GM19468 (cell line): ENCODE results near the gene PRSS57.

Source experiments
- ATAC-seq: cut with Tn5 transposase; IDR thresholded peaks from one replicate; pipeline ENCODE4 v1.9.1; 2021; ENCODE audit warnings: mild to moderate bottlenecking, moderate library complexity, moderate number of reproducible peaks; ENCODE audit not compliant: unreplicated experiment; ENCODE audit errors: extremely low read depth

Gene PRSS57

DNA sequence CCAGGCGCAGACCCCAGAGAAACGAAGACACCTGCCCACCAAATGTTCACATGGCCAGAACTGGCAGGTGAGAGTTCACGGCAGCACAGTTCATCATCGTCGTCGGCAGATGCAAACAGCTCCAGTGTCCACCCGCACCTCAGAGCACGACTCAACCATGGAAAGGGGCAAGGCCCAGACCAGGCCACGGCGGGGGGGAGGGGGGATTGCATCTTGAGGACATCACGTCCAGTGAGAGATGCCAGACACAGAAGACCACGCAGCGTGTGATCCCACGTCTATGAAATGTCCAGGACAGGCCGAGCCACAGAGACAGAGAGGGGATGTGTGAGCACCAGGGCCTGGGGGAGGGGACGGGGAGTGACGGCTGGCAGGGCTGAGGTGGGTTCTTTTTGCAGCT, 39.6 kb downstream of the PRSS57 start:
- no peak for ATAC-seq

DNA sequence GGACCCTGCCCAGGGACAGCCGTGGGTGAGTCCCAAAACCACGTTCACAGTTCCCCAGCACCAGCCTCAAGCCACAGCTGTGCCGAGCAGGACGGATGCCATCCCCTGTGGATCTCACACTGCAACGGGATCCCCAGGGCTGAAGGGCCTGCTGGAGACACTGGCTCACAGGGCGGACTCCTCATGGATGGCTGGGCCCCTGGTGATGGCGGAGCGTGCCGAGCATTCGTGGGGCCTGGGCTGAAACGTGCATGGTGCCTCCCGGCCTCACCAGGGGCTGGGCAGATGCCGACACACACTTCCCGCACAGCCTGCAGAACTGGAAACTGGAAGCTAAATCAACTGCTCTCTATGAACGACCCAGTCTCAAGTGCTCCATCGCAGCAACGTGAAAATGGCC, 41.8 kb downstream of the PRSS57 start:
- ATAC-seq = no peak

DNA sequence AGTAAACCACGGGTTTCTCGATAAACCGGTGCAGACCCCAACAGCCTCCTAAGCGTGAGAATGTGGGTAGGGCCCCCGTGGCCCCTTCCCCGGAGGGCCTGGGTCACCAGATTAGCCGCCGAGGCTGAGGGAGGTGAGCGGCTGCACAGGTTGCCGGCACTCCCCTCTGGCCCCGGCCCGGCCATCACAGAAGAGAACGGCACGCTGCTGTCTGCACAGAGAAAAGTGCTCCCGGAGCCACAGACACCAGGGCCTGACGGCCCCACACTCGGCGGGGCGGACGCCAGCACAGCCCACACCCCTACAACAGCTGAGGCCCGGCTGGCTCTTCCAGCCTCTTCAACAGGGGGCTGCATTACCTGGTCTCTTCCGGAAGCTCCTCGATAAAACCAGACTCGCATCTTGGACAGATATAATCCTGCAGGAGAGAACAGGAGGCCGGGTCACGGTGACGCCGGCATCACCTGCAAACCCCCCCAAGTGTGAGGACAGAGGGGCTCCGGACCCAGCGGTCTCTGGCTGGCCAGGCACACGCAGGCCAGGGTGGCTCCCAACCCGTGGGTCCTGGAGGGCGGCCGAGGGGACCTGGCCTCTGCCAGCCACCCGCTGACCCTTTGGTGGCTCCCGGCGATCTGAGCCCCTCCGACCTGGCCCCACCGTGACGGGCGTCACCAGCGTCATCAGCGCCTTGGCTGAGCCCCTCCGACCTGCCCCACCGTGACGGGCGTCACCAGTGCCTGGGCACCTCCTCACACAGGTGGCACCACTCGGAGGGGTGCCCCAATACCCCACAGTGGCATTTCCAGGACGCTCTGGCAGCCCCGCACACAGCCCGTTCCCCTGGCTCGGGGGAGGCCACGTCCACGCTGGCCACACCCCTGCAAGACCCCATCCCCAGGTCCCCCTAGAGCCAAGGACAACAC, 42.5 kb downstream of the PRSS57 start:
- no peak for ATAC-seq

DNA sequence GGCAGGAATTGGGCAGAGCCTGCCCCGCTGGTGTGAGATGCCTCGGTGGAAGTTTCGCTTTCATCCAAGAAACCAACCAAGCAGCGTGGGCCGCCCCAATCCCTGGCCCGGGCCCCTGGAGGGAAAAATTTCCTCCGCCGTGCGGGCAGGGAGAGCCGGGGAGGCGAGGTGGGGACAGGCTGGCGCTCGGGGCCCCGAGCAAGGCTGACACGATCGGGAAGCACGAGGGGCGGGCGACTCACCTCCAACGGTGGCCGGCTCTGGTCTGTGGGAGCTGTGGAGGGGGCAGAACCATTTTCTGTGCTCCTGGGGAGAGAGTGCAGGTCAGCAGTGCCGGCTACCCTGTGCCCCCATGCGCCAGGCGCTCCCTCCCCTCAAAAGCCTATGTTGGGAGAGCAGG, 43.3 kb downstream of the PRSS57 start:
- no peak for ATAC-seq

DNA sequence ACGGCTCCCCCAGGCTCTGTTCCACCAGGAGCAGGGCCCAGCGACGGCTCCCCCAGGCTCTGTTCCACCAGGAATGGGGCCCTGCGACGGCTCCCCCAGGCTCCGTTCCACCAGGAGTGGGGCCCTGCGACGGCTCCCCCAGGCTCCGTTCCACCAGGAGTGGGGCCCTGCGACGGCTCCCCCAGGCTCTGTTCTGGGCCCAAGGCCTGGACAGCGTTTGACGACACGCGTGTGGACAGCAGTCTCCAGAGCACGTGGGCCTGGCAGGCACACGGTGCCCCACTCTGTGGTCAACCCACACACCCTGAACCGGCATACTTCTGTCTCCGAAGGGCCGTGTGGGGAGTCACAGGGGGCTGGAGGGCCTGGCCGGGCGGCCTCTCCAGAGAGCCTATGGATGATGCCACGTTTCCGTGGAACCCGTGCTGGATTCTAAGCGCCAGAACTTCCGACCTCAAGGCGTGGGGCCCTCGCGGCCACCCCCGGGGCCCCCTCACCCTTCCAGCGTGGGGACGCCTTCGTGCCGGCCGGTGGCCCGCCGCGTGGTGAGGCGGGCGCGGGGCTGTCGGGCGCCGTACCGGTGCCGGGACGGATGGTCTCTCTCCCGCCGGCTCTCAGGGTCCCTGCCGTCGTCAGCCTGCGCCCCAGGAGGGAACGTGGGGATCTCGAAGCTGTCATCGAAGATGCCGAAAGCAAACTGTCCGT, 44.0 kb downstream of the PRSS57 start:
- ATAC-seq = no peak

DNA sequence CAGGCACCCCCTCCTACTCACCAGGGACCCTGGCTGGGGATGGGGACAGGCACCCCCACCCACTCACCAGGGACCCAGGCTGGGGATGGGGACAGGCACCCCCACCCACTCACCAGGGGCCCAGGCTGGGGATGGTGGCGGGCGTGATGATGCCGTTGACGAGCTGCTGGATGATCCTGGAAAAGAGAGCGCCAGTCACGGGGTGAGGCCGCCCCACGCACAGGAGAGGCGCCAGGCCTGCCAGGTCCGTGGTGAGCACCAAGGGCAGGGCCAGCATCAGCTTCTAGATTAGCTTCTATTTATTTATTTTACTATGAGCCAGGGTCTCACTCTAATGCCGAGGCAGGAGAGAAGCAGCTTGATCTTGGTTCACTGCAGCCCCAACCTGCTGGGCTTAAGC, 45.1 kb downstream of the PRSS57 start:
- no peak for ATAC-seq

DNA sequence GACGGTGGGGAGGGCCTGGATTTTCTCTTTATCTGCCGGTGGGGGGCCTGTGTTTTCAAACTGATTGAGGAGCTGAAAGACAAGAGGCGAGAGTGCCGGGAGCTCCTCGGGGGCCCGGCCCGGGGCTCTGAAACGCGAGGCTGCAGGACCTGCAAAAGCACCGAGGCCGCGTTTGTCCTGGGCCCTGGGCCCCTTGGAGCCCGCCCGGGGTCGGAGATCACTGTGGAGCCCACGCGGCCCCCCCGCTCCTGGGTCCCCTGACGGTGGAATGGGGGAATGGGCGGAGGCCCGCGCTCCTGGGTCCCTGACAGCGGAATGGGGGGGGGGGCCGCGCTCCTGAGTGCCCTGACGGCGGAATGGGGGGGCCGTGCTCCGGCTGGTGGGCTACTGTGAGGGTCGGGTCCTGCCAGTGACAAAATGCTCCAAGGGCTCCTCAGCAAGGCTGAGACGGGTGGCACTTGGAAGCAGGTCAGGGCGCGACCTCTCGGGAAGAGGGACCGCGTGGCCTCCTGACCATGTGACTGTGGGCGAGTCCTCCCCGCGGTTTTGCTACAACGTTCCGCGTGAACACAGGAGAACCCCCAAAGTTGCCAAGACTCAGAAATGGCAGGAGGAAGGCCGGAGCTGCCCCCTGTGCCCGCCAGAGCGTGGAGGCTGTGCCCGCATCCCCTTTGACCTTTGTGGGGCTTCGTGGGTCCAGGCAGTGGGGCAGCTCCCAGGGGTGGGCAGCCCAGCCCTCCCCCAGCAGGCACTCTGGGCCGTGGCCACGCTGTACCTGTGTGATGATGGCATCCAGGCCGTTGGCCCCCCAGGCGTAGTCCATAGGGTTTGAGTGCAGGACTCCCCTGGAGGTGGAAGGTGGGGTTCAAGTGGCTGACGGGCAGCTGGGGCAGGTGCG, 46.1 kb downstream of the PRSS57 start:
- ATAC-seq = no peak

DNA sequence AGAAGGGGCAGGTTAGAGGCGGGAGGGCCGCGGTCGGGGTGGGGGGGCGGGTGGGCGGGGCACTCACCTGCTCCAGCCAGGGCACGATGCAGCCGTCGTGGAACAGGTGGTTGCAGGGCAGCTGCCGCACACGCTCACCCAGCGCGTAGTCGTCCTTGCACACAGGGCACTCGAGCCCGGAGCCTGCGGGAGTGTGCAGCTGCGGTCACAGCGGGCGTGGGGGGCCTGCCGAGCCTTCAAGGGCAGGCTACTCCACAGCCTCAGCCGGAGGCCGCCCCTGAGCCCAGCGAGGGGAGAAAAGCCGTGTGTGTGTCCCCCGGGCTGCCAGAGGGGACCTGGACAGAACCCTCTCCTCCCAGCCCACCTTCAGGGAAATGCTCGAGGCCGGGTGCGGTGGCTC, 46.9 kb downstream of the PRSS57 start:
- no peak for ATAC-seq

DNA sequence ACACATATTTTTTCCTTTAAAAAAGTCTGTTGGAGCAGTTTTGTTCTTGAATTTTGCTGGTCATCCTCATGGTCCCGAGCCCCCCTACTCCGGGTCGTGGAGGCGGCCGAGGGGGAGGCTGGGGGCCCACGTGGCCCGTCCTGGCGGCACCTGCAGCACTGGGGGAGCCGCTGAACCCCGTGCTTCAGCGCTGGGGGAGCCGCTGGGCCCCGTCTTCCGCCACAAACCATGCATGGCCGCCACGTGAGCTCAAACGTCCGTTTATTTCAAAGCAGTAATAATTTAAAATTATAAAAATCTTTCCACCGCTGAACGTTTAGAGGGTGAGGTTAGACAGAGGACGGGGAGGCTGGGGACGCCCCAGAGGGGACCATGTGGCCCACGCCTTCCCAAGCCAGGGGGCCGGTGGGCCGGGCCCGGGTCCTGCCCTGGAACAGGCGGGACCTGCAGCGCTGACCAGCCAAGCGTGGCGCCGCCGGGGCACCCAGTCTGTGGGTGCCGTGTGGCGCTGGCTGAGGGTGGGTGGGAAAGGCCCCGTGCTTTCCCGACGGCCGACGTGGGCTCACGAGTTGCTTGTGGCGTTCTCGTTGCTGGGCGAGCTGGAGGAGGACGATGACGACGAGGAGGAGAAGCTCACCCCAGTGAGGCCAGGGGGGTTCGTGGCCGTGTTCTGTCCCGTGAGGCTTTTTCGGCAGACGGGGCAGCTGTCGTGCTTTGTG, 47.5 kb downstream of the PRSS57 start:
- no peak for ATAC-seq

DNA sequence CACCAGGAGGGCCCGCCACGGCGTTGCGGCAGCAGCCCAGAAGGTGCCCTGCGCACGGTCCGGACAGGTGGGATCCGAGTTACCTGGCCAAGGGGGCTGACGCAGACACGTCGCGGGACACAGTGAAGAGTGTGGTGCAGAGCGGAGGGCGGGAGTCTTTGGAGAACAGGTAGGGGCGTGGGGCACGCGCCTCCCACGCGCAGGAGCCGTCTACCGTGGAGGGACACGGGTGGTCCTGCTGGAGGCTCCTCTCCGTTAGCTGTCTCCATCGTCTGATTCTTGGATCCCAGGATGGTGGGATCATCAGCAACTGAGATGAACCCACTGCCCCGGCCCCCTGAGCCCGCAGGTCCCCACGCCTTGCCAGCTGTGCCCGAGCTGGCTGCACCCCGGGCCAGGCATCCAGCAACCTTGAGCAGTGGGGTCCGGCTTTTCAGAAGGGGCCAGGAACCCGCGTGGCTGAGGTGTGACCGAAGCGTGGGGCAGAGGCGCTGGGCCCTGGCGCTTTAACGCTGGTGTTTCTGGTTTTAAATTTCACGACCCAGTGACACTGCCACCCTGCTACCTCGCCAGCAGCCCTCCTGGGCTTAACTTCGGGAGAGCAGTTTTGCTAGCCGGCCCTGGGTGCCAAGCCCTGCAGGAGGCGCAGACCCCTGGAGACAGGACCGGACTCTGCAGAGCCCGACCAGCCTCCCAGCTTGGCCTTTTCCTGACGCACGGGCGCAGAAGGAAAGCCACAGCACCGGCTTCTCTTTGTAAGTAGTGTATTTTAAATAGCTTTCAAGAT, 48.3 kb downstream of the PRSS57 start:
- ATAC-seq = no peak

DNA sequence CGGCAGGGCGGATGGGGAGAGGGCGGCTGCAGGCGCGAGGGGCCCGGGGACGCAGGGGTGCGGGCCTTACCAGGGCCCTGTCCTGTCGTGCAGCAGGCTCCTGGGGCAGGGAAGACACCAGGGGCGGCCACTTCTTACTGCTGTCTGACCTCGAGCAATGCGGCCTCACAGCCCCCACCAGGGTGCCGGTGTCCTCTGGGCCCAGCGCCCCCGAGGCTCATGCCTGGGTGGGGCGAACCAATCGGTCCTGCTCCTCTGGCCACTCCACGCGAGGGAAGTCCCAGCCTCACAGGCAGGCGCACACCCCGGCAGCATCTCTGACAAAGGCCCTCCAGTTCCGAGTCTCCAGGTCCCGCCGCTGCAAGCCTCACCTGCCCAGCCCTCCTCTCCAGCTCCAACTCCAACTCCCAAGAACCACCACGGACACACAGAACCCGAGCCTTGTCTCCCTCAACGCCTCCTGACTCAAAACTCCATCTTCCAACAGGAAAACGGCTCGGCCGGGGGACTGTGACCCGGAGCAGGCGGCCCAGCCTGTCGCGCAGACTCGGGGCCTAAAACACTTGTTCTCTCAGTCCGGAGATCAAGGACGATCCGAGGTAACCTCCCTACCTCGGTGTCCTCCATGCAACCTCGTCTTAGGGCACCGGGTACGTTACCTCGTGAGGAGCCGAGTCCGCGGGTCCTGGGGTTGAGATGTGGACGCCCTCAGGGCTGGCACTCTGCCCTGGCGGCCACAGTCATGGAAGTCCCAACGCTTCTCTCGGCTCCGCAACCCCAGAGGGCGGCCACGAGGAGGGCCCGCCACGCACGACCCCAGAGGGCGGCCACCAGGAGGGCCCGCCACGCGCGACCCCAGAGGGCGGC, 49.1 kb downstream of the PRSS57 start:
- ATAC-seq = no peak

DNA sequence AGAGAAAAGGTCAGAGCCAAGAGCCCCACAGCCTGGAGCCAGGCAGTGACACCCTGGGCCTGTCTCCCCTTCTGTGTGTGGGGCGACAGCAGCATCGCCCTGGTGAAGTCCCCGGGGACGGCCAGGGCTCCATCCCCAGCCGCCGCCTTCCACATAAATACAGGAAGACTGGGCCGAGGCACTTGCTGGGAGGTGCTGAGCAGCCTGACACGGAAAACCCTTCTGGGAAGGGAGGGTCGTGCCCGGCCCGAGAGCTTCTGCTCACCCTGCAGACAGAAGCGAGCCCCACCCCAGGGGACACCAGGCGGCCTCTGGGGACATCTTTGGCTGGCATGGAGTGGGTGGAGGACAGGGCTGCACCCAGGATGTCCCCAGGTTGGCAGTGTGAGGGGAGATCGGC, 50.5 kb downstream of the PRSS57 start:
- ATAC-seq = no peak

DNA sequence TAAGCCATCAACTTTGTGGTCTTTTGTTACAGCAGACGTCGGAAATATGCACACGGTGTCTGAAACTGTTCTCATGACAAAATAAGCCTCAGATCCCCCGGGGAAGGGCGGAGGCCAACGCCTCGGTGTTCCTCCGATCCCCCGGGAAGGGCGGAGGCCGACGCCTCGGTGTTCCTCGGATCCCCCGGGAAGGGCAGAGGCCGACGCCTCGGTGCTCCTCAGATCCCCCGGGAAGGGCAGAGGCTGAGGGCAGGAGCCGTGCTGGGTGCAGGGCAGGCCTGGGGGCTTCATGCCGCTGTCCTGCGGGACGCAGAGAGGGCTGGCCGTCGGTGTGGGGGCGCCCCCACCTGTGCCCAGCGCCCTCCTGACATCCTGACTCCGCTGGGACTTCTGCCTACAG, 50.9 kb downstream of the PRSS57 start:
- ATAC-seq = no peak

DNA sequence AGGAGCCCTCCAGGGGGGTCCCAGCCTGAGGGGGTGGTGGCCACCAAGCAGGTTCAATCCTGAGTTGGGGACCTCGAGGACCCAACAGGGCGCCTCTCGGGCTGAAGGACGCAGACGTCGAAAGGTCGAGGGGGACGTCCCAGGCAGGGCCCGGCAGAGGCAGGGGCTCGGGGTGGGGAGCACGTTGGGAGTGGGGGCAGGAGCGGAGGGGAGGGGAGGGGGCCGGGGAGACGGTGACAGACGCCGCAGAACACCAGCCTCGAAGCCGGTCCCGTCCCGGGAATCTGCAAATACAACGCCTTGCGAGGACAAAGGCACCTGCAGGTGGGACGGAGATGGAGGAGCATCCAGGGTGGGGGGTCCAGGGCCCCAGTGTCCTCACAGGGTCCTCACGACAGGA, 51.5 kb downstream of the PRSS57 start:
- no peak for ATAC-seq

DNA sequence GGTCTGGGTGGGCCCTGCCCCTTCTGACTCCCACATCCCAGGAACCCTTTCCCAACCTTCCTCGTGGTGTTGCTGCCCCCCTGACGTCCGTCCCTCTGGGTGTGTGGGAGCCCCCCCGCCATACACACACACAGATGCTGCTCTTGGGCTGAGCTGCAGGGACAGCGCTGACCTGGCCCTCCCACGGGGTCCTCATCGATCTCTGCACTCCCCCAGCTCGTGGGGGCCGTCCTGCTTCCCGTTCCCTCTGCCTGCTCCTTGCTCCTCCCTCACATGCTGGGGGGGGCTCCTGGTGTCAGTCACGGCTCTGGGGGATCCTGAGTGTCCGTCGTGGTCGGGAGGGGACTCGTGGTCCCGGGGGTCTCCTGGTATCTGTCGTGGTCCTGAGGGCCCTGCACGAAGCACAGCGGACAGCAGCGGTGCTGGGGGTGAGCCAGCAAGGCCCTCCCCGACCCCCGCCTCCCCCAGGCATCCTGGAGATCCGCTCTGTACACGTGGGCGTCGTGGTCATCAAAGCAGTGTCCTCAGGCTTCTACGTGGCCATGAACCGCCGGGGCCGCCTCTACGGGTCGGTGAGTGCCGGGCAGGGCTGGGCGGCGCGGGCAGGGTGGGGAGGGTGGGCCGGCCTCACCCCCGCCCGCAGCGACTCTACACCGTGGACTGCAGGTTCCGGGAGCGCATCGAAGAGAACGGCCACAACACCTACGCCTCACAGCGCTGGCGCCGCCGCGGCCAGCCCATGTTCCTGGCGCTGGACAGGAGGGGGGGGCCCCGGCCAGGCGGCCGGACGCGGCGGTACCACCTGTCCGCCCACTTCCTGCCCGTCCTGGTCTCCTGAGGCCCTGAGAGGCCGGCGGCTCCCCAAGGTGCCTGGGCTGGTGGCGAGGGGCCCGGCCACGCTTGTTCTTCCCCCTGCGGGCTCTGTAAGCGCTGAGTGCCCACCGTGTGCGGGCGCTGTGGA, 52.2 kb downstream of the PRSS57 start:
- no peak for ATAC-seq

DNA sequence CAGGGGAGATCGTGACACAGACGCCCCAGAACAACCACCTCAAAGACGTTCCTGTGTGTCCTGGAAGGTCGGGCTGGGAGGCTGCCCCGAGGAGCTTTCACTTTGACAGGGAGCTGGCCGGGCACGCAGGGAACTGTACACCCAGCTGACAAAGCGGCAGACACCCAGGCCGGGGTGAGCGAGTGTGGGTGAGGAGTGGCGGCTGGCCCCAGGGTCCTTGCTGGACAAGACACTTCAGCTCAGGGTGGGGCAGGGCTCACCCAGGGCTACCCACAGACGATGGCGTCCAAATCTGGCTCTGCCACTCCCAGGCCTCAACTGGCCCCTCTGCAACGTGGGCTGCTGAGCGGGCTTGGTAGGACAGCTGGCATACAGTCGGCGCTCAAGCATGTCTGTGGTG, 53.5 kb downstream of the PRSS57 start:
- ATAC-seq = no peak

DNA sequence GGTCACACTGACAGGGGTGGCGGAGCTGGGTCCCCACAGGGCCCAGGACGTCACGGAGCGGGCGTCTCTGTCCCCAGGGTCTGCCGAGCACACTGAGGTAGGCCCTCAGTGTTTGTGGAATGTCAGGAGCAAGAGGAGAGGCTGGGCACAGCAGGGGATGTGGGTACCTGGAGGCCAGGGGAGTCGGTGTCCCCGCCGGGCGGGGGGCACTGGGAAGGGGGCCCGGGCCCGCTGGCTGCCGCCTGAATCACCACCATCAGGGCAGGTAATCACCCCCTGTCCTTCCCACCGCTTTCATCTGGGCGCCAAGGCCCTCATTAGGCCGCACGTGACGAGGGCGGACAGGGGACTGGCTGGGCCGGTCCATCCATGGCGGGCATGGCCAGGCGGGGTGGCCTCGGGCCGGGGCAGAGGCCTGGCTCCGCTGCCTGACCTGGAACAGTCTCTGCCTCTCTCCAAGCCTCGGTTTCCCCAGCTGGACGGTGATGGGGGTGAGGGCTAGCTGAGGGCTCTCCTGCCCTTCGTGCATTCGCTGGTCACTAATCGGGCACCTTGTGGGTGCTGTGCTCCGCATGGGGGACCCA, 54.6 kb downstream of the PRSS57 start:
- ATAC-seq = no peak
